B cell (primary cell): ENCODE results near the gene CEP112.

Source experiments
- EZH2 ChIP-seq: IDR thresholded peaks from 2 replicates; pipeline ENCODE4 v1.6.1; 2012; ENCODE audit warnings: borderline replicate concordance, low read depth, mild to moderate bottlenecking, moderate library complexity, low read length; ENCODE audit not compliant: insufficient read depth, poor library complexity, severe bottlenecking
- TF ChIP-seq, protein P1 (sequence below): fragments of 200-600 bp; IDR thresholded peaks from one replicate; pipeline ENCODE4 v1.8.0; 2022; ENCODE audit warnings: antibody characterized with exemption, mild to moderate bottlenecking

DNA sequence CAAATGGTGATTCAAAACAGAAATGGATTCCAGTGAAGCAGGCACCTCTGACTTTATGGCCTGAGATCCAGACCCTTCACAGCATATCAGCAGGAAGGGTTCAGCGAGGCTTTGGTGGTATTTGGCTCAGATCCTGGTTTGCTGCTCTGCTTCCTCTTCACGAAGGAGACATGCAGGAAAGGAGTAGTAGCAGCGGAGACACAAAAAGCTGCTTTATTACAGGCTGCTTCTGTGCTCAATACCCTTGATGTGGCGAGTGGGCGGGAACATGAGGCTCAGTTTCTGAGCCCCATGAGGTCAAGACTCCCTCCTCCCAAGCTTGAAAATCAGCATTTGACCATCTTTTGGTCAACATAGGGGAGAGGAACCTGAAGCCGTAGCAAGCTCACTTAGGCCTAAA lies 417.1 kb downstream of the CEP112 start:
- TF ChIP-seq, protein P1, sequence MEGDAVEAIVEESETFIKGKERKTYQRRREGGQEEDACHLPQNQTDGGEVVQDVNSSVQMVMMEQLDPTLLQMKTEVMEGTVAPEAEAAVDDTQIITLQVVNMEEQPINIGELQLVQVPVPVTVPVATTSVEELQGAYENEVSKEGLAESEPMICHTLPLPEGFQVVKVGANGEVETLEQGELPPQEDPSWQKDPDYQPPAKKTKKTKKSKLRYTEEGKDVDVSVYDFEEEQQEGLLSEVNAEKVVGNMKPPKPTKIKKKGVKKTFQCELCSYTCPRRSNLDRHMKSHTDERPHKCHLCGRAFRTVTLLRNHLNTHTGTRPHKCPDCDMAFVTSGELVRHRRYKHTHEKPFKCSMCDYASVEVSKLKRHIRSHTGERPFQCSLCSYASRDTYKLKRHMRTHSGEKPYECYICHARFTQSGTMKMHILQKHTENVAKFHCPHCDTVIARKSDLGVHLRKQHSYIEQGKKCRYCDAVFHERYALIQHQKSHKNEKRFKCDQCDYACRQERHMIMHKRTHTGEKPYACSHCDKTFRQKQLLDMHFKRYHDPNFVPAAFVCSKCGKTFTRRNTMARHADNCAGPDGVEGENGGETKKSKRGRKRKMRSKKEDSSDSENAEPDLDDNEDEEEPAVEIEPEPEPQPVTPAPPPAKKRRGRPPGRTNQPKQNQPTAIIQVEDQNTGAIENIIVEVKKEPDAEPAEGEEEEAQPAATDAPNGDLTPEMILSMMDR = no peak
- no peak for TF ChIP-seq EZH2
